Right lobe of liver (tissue), 4 donors: Measurements from ENCODE around the gene RBM33.

Experiments
- CTCF ChIP-seq, 4 donors: fragments of 200-600 bp in 3 of 4; fragments of 450-650 bp in 1 of 4; IDR thresholded peaks; one replicate each; pipeline versions ENCODE4 v1.5.1 to v1.8.0; 2016 to 2022; ENCODE audit warnings: antibody characterized with exemption in 4 of 4, mild to moderate bottlenecking in 2 of 4
- POLR2A ChIP-seq: fragments of 450-650 bp; IDR thresholded peaks from one replicate; pipeline ENCODE4 v1.6.1; 2017; ENCODE audit warnings: antibody characterized with exemption, mild to moderate bottlenecking
- donor health status: DM: no; HTN: no; CAD: no.
- donor health status: DM: no; HTN: no; CAD: no.
- donor health status: DM: no; HTN: yes; CAD: no.

GRCh38 chr7:155815332-155816191 lies 171.1 kb downstream of the RBM33 start:
- TF ChIP-seq CTCF (IDR thresholded peaks at IDR 0.05) (peak; percentile 55 to 78 (median 70)), POLR2A (no peak)
